22Rv1 (cell line): ENCODE results near the gene TRIOBP.

ENCODE experiments used
- ZFX ChIP-seq: fragments of 450-650 bp; IDR thresholded peaks from 2 replicates; pipeline ENCODE4 v1.6.1; 2017; ENCODE audit warnings: antibody characterized with exemption, borderline replicate concordance
- TF ChIP-seq, protein P1 (sequence below): fragments of 450-650 bp; IDR thresholded peaks from 2 replicates; pipeline ENCODE4 v1.5.1; 2017; ENCODE audit warnings: mild to moderate bottlenecking

DNA sequence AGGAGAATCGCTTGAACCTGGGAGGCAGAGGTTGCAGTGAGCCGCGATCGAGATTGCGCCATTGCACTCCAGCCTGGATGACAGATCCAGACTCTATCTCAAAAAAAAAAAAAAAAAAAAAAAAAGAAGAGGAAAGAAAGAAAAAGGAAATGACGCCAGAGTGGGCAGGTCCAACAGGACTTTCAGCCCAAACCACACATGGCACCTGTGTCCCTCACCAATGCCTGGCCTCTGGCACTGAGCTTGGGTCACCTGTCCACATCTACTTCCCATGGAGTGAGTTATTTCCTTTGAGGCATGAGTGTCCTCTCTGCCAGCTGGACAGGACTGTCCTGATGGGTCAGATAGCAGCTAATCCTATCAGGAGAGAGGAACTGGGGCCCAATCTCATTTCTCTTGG lies 95.6 kb downstream of the TRIOBP start:
- TF ChIP-seq, protein P1, sequence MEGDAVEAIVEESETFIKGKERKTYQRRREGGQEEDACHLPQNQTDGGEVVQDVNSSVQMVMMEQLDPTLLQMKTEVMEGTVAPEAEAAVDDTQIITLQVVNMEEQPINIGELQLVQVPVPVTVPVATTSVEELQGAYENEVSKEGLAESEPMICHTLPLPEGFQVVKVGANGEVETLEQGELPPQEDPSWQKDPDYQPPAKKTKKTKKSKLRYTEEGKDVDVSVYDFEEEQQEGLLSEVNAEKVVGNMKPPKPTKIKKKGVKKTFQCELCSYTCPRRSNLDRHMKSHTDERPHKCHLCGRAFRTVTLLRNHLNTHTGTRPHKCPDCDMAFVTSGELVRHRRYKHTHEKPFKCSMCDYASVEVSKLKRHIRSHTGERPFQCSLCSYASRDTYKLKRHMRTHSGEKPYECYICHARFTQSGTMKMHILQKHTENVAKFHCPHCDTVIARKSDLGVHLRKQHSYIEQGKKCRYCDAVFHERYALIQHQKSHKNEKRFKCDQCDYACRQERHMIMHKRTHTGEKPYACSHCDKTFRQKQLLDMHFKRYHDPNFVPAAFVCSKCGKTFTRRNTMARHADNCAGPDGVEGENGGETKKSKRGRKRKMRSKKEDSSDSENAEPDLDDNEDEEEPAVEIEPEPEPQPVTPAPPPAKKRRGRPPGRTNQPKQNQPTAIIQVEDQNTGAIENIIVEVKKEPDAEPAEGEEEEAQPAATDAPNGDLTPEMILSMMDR = no peak
- no peak for TF ChIP-seq ZFX
